DOHH2 (cell line): Measurements from ENCODE around the gene SORL1-AS1.

ENCODE experiments used
- H3F3A ChIP-seq: fragments of 200-600 bp; sonication (generic), shearing (Covaris generic); 2 replicates; pipeline ENCODE4 v1.6.0; 2016; ENCODE audit warnings: antibody characterized with exemption, mild to moderate bottlenecking; ENCODE audit not compliant: control insufficient read depth, insufficient read depth
- H3K27ac ChIP-seq: fragments of 200-600 bp; sonication (generic); 2 replicates; pipeline ENCODE4 v1.5.1; 2014; ENCODE audit warnings: low read depth, mild to moderate bottlenecking, low read length, moderate library complexity
- H3K27me3 ChIP-seq: fragments of 200-600 bp; sonication (generic); 2 replicates; pipeline ENCODE4 v1.6.1; 2014; ENCODE audit warnings: mild to moderate bottlenecking, low read length, mixed read lengths; ENCODE audit not compliant: control insufficient read depth
- H3K36me3 ChIP-seq: fragments of 200-600 bp; sonication (generic); 2 replicates; pipeline ENCODE4 v1.6.1; 2014; ENCODE audit warnings: mild to moderate bottlenecking, low read length, moderate library complexity, mixed read lengths; ENCODE audit not compliant: control insufficient read depth
- H3K4me1 ChIP-seq: fragments of 200-600 bp; sonication (generic); 2 replicates; pipeline ENCODE4 v1.6.1; 2014; ENCODE audit warnings: mild to moderate bottlenecking, low read length, mixed read lengths; ENCODE audit not compliant: control insufficient read depth
- H3K4me2 ChIP-seq: fragments of 200-600 bp; sonication (generic); 2 replicates; pipeline ENCODE4 v1.6.0; 2014; ENCODE audit warnings: mild to moderate bottlenecking, low read length, moderate library complexity
- H3K4me3 ChIP-seq: fragments of 200-600 bp; sonication (generic); 2 replicates; pipeline ENCODE4 v1.5.1; 2014; ENCODE audit warnings: mild to moderate bottlenecking, low read length, mixed read lengths
- H3K79me2 ChIP-seq: fragments of 200-600 bp; sonication (generic); 2 replicates; pipeline ENCODE4 v1.6.1; 2014; ENCODE audit warnings: mild to moderate bottlenecking, low read length, mixed read lengths; ENCODE audit not compliant: control insufficient read depth
- H3K9me2 ChIP-seq: fragments of 200-600 bp; sonication (generic); replicated peaks from 2 replicates; pipeline ENCODE4 v1.6.1; 2014; ENCODE audit warnings: mild to moderate bottlenecking, low read length, mixed read lengths; ENCODE audit not compliant: control insufficient read depth
- H3K9me3 ChIP-seq: fragments of 200-600 bp; sonication (generic); 2 replicates; pipeline ENCODE4 v1.6.1; 2014; ENCODE audit warnings: antibody characterized with exemption, low read length, mixed read lengths; ENCODE audit not compliant: control insufficient read depth, insufficient read depth
- H4K20me1 ChIP-seq: fragments of 200-600 bp; sonication (generic); 2 replicates; pipeline ENCODE4 v1.6.0; 2014; ENCODE audit warnings: low read depth, mild to moderate bottlenecking, antibody characterized with exemption, low read length, moderate library complexity; ENCODE audit not compliant: control insufficient read depth, insufficient read depth
- EZH2phosphoT487 ChIP-seq: fragments of 200-600 bp; sonication (generic); IDR thresholded peaks from 2 replicates; pipeline ENCODE4 v1.6.1; 2017; ENCODE audit warnings: borderline replicate concordance, mild to moderate bottlenecking, antibody characterized with exemption, low read length, moderate library complexity, mixed read lengths
- TF ChIP-seq, protein P1 (sequence below): fragments of 200-600 bp; sonication (generic); IDR thresholded peaks from one replicate; pipeline ENCODE4 v1.5.1; 2014; ENCODE audit warnings: antibody characterized with exemption, mild to moderate bottlenecking, low read depth, low read length; ENCODE audit not compliant: poor library complexity, severe bottlenecking

Gene SORL1-AS1

DNA sequence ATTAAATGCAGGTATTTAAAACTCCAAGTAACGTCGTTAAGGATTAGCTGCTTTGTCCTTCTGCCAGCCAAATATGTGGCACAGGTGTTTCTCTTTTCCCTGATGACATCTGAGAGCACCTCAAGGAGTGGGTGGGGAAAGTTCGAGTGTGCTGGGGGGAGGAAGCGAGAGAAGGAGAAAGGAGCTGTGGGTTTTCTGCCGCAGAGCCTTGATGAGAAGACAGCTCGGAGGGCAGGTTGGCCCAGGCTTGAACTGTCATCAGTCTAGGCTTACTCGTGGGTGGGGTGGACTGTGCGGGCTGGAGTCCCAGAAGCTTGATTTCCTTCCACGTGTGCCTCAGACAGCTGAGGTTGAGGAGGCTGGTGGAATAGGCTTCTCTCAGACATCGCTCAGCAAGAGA, 15.2 kb upstream of the SORL1-AS1 start:
- TF ChIP-seq, protein P1, sequence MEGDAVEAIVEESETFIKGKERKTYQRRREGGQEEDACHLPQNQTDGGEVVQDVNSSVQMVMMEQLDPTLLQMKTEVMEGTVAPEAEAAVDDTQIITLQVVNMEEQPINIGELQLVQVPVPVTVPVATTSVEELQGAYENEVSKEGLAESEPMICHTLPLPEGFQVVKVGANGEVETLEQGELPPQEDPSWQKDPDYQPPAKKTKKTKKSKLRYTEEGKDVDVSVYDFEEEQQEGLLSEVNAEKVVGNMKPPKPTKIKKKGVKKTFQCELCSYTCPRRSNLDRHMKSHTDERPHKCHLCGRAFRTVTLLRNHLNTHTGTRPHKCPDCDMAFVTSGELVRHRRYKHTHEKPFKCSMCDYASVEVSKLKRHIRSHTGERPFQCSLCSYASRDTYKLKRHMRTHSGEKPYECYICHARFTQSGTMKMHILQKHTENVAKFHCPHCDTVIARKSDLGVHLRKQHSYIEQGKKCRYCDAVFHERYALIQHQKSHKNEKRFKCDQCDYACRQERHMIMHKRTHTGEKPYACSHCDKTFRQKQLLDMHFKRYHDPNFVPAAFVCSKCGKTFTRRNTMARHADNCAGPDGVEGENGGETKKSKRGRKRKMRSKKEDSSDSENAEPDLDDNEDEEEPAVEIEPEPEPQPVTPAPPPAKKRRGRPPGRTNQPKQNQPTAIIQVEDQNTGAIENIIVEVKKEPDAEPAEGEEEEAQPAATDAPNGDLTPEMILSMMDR: no peak
- TF ChIP-seq EZH2phosphoT487: no peak
- H3K4me2 ChIP-seq: peak overlapping the region; percentile 68
- H4K20me1 ChIP-seq: peaks cover 31% of the 10 kb centered on the region
- no peaks in the 10 kb centered on the region for H3K9me3 ChIP-seq
- no peaks in the 10 kb centered on the region for H3K27me3 ChIP-seq
- peaks cover 92% of the 10 kb centered on the region for H3K36me3 ChIP-seq
- H3F3A ChIP-seq: no peaks in the 10 kb centered on the region
- H3K9me2 ChIP-seq: no peaks in the 10 kb centered on the region
- peaks cover 100% of the 10 kb centered on the region for H3K79me2 ChIP-seq
- no peak overlapping the region for H3K27ac ChIP-seq
- no peak overlapping the region for H3K4me3 ChIP-seq
- peaks cover 66% of the 10 kb centered on the region for H3K4me1 ChIP-seq

DNA sequence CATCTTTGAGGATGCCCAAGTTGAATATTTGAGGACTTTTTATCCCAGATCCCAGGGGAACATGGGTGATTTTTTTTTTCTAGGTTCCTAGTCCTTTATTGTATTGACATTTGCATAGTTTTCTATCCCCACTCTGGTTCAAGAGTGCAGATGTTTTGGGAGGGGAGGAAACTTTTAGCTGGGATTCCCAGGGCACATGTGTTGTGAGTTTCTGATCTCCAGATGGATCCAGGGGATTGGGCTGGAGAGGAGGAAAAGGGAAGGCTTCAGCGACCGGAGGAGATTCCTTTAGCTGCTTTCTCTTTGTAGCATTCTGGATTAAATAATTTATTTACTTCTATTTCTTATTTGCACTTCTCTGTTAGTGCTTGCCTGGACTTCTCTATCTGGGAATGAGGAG, 14.7 kb upstream of the SORL1-AS1 start:
- peaks cover 92% of the 10 kb centered on the region for H3K36me3 ChIP-seq
- H3K4me1 ChIP-seq: peaks cover 71% of the 10 kb centered on the region
- peaks cover 31% of the 10 kb centered on the region for H4K20me1 ChIP-seq
- H3K9me3 ChIP-seq: no peaks in the 10 kb centered on the region
- H3F3A ChIP-seq: no peaks in the 10 kb centered on the region
- peak overlapping the region; percentile 23; the same call in 1 of the 2 replicates for H3K27ac ChIP-seq
- no peaks in the 10 kb centered on the region for H3K27me3 ChIP-seq
- H3K79me2 ChIP-seq: peaks cover 100% of the 10 kb centered on the region
- no peaks in the 10 kb centered on the region for H3K9me2 ChIP-seq
- peak overlapping the region; percentile 23 for H3K4me3 ChIP-seq
- no peak for TF ChIP-seq EZH2phosphoT487
- TF ChIP-seq, protein P1: no peak
- H3K4me2 ChIP-seq: peak overlapping the region; percentile 68

DNA sequence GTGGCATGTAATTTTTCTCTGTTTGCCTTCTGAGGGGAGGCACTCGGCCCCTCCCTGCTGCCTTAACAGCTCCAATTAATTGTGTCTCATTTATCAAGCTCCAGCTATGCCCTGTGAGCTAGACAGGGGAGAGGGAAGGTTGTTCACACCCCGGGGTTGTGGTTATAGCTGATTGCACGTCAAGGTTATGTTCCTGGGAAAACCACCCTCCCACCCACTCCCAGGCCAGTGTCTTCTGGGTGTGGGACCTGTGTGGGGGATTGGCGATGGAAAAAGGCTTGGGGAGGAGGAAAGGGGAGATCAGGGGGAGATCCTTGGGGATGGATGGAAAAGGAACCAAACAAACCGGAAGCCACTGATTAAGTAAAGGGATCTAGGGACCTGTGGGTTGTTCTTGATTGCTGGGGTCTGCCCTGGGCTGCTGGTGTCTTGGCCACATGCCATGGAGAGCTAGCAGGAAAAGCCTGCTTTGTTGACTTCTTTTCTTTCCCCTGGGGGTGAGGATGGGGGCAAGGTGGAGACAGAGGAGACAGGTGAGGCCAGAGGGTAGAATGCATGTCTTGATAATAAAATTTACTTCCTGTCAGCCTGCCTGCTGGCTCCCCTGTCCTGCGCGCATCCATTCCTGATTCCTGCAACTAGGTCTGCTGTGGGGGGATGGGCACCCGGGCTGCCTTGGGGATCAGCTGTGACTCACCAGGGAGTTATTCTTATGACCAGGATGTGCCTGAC, 13.5 kb upstream of the SORL1-AS1 start:
- Histone ChIP-seq H4K20me1 (peaks cover 29% of the 10 kb centered on the region), H3K27me3 (no peaks in the 10 kb centered on the region), H3K4me3 (peak overlapping the region; percentile 65), H3K4me1 (peaks cover 83% of the 10 kb centered on the region), H3K4me2 (peak overlapping the region; percentile 68), H3K27ac (peak overlapping the region; percentile 47), H3K36me3 (peaks cover 92% of the 10 kb centered on the region), H3F3A (no peaks in the 10 kb centered on the region), H3K9me2 (no peaks in the 10 kb centered on the region), H3K79me2 (peaks cover 100% of the 10 kb centered on the region), H3K9me3 (no peaks in the 10 kb centered on the region)
- TF ChIP-seq, protein P1: no peak
